Gastrocnemius medialis (tissue), 4 donors: ENCODE measurements around the gene ERCC3. TPM values are rescaled to one million over a fixed set of nuclear protein-coding genes. Genes with fewer than 3 reads are reported as not detected.
"Not testable (repeated sequence)": the region's sequence is repeated elsewhere in the genome, so short reads cannot be mapped to it uniquely, and the experiment has no call there.

ENCODE experiments used
- ATAC-seq, 2 donors: fragments of 150-250 bp; one replicate each; pipeline ENCODE4 v1.9.1; 2016
- DNase-seq, 2 donors: peaks; one replicate each; pipeline ENCODE4 v3.0.0-alpha.2; 2019
- H3K27ac ChIP-seq, 4 donors: fragments of 200-600 bp; sonication (generic); 1 replicate in 1 of 4; 2 replicates in 3 of 4; pipeline ENCODE4 v1.5.1; 2016 to 2018; ENCODE audit warnings: mild to moderate bottlenecking in 2 of 4, moderate library complexity in 1 of 4
- H3K27me3 ChIP-seq, 3 donors: fragments of 200-600 bp; sonication (generic) in 2 of 3; 1 replicate in 1 of 3; 2 replicates in 2 of 3; pipeline versions ENCODE4 v1.5.1 to v1.6.0; 2016 to 2019; ENCODE audit warnings: mild to moderate bottlenecking in 1 of 3, moderate library complexity in 1 of 3
- H3K36me3 ChIP-seq, 2 donors: fragments of 200-600 bp; sonication (generic) in 1 of 2; one replicate each; pipeline ENCODE4 v1.5.1; 2017 to 2018
- H3K4me1 ChIP-seq, 2 donors: fragments of 200-600 bp; sonication (generic) in 1 of 2; one replicate each; pipeline ENCODE4 v1.5.1; 2016 to 2017; ENCODE audit warnings: mild to moderate bottlenecking in 2 of 2
- H3K4me3 ChIP-seq, 4 donors: fragments of 200-600 bp; sonication (generic) in 3 of 4; 1 replicate in 1 of 4; 2 replicates in 3 of 4; pipeline ENCODE4 v1.5.1; 2016 to 2019; ENCODE audit warnings: mild to moderate bottlenecking in 2 of 4
- H3K9me3 ChIP-seq, 3 donors: fragments of 200-600 bp; sonication (generic) in 2 of 3; 1 replicate in 1 of 3; 2 replicates in 2 of 3; pipeline ENCODE4 v1.5.1; 2016 to 2019
- CTCF ChIP-seq, 5 experiments: fragments of 450-650 bp in 3 of 5; fragments of 200-600 bp in 2 of 5; sonication (generic) in 2 of 5; IDR thresholded peaks in 4 of 5; conservative IDR thresholded peaks in 1 of 5; 1 replicate in 4 of 5; 2 replicates in 1 of 5; pipeline ENCODE4 v1.5.1; 2016 to 2019; ENCODE audit warnings: antibody characterized with exemption in 5 of 5, mild to moderate bottlenecking in 3 of 5, moderate library complexity in 3 of 5
- POLR2A ChIP-seq, 2 donors: fragments of 450-650 bp; IDR thresholded peaks; one replicate each; pipeline ENCODE4 v1.6.1; 2017; ENCODE audit warnings: antibody characterized with exemption in 2 of 2, mild to moderate bottlenecking in 2 of 2, moderate library complexity in 2 of 2
- in situ Hi-C, 4 donors: fragments of 200-750 bp; cut with MboI; loops; one replicate each; pipeline versions ENCODE4 v1.15.0 to v1.8.0; 2017; ENCODE audit warnings: low sequenced_read_pairs in 4 of 4
- intact Hi-C: fragments of 100-400 bp; cut with DNase I; formaldehyde crosslinking; loops from one replicate; pipeline ENCODE4 v1.15.1; 2023; ENCODE audit warnings: low total_unique reads
- total RNA-seq, 4 donors: library from RNA; depleted of rRNA; stranded (reverse); fragments of >200 nt; gene quantifications; one replicate each; pipeline versions ENCODE4 v1.1.0 to v1.2.3, GENCODE V29; 2016

ERCC3 gene
- total RNA-seq, 4 donors from 2014 or later: 24.9 to 28.2 (median 26.7) TPM

- in situ Hi-C loops: no loop called here
- Histone ChIP-seq H3K4me3 (no peak overlapping the region), H3K9me3 (no peaks in the 10 kb centered on the region), H3K4me1 (no peaks in the 10 kb centered on the region), H3K27me3 (peaks cover 0 to 25% (median 21%) of the 10 kb centered on the region in 3 donors), H3K27ac (no peak overlapping the region), H3K36me3 (no peaks in the 10 kb centered on the region)
- DNase-seq (no peak), ATAC-seq (no peak)
- intact Hi-C loops: no loop called here
- TF ChIP-seq CTCF (IDR thresholded peaks at IDR 0.05 in 4 of 5, conservative IDR thresholded peaks at IDR 0.05 in 1 of 5): no peak
- no peak for TF ChIP-seq POLR2A (IDR thresholded peaks at IDR 0.05)
Observed at GRCh38 chr2:127228102-127228501, 65.8 kb downstream of the ERCC3 start.

GRCh38 chr2:127227264-127227660 lies 66.7 kb downstream of the ERCC3 start:
- H3K4me1 ChIP-seq, DNase-seq, H3K27ac ChIP-seq, ATAC-seq, H3K9me3 ChIP-seq, in situ Hi-C loops, intact Hi-C loops, H3K36me3 ChIP-seq: not testable (repeated sequence)
- Histone ChIP-seq H3K27me3 (peaks cover 0 to 25% (median 25%) of the 10 kb centered on the region in 3 donors), H3K4me3 (peak overlapping the region in 1 of 4 donors; percentile 9)

- intact Hi-C loops (no loop called here), in situ Hi-C loops (no loop called here)
- ATAC-seq (no peak), DNase-seq (no peak)
- no peaks in the 10 kb centered on the region for H3K4me1 ChIP-seq
- H3K27me3 ChIP-seq: peaks cover 5 to 29% (median 28%) of the 10 kb centered on the region in 3 donors
- no peaks in the 10 kb centered on the region for H3K36me3 ChIP-seq
- TF ChIP-seq CTCF (IDR thresholded peaks at IDR 0.05 in 4 of 5, conservative IDR thresholded peaks at IDR 0.05 in 1 of 5): no peak
- no peak for TF ChIP-seq POLR2A (IDR thresholded peaks at IDR 0.05)
- no peaks in the 10 kb centered on the region for H3K9me3 ChIP-seq
- peak overlapping the region in 1 of 4 donors; percentile 9 for H3K4me3 ChIP-seq
- H3K27ac ChIP-seq: no peak overlapping the region
Observed at GRCh38 chr2:127226520-127227263, 67.3 kb downstream of the ERCC3 start.

GRCh38 chr2:127226132-127226519 lies 67.8 kb downstream of the ERCC3 start:
- no peaks in the 10 kb centered on the region for H3K4me1 ChIP-seq
- in situ Hi-C loops (no loop called here), intact Hi-C loops (no loop called here)
- H3K27me3 ChIP-seq: peaks cover 11 to 34% (median 34%) of the 10 kb centered on the region in 3 donors
- H3K27ac ChIP-seq: no peak overlapping the region
- DNase-seq (no peak), ATAC-seq (no peak)
- H3K36me3 ChIP-seq: no peaks in the 10 kb centered on the region
- no peak for TF ChIP-seq CTCF (IDR thresholded peaks at IDR 0.05 in 4 of 5, conservative IDR thresholded peaks at IDR 0.05 in 1 of 5)
- TF ChIP-seq POLR2A (IDR thresholded peaks at IDR 0.05): no peak
- H3K4me3 ChIP-seq: no peak overlapping the region
- no peaks in the 10 kb centered on the region for H3K9me3 ChIP-seq

- in situ Hi-C loops (no loop called here), intact Hi-C loops (no loop called here)
- no peak for TF ChIP-seq CTCF (IDR thresholded peaks at IDR 0.05 in 4 of 5, conservative IDR thresholded peaks at IDR 0.05 in 1 of 5)
- TF ChIP-seq POLR2A (IDR thresholded peaks at IDR 0.05): no peak
- Histone ChIP-seq H3K4me1 (peaks cover 2% of the 10 kb centered on the region in 2 donors), H3K27me3 (peaks cover 16 to 39% (median 39%) of the 10 kb centered on the region in 3 donors), H3K4me3 (no peak overlapping the region), H3K9me3 (no peaks in the 10 kb centered on the region), H3K36me3 (no peaks in the 10 kb centered on the region), H3K27ac (no peak overlapping the region)
- ATAC-seq (no peak), DNase-seq (no peak)
Observed at GRCh38 chr2:127225186-127225960, 68.6 kb downstream of the ERCC3 start.

- in situ Hi-C loops: not testable (repeated sequence)
Observed at GRCh38 chr2:127224135-127224534, 69.8 kb downstream of the ERCC3 start.

More at GRCh38 chr2:127224135-127224534, 69.8 kb downstream of the ERCC3 start:
- ATAC-seq, intact Hi-C loops, H3K36me3 ChIP-seq, H3K27ac ChIP-seq, H3K4me3 ChIP-seq, H3K4me1 ChIP-seq, H3K9me3 ChIP-seq, DNase-seq: not testable (repeated sequence)
- peaks cover 22 to 49% (median 45%) of the 10 kb centered on the region in 3 donors for H3K27me3 ChIP-seq
